H1 (cell line): ENCODE measurements around the gene UTP25.

Experiments
- CHD2 ChIP-seq: IDR thresholded peaks from 2 replicates; pipeline ENCODE4 v1.6.1; 2012; ENCODE audit warnings: low read length, improper control_type of control experiment
- CREB1 ChIP-seq: IDR thresholded peaks from 2 replicates; pipeline ENCODE4 v1.6.1; 2012; ENCODE audit warnings: inconsistent platforms
- CTCF ChIP-seq, 3 experiments: IDR thresholded peaks; 1 replicate in 2 of 3; 2 replicates in 1 of 3; pipeline versions ENCODE4 v1.5.1 to v1.6.1; 2011; ENCODE audit warnings: low read length in 3 of 3, mild to moderate bottlenecking in 3 of 3, inconsistent platforms in 2 of 3, low read depth in 1 of 3, moderate library complexity in 1 of 3; ENCODE audit not compliant: insufficient read depth in 1 of 3; ENCODE audit errors: control extremely low read depth in 1 of 3
- EZH2 ChIP-seq: fragments of 200-600 bp; sonication (generic); IDR thresholded peaks from 2 replicates; pipeline ENCODE4 v1.7.1; 2012; ENCODE audit warnings: low read depth, mild to moderate bottlenecking, moderate library complexity, low read length, inconsistent platforms; ENCODE audit not compliant: severe bottlenecking
- HDAC6 ChIP-seq: IDR thresholded peaks from one replicate; pipeline ENCODE4 v1.7.1; 2012; ENCODE audit warnings: low read depth, mild to moderate bottlenecking, inconsistent platforms, low read length, moderate library complexity
- JUN ChIP-seq: IDR thresholded peaks from 2 replicates; pipeline ENCODE4 v1.6.1; 2011; ENCODE audit warnings: low read depth, mild to moderate bottlenecking, improper control_type of control experiment, low read length
- KDM5A ChIP-seq: fragments of 200-600 bp; IDR thresholded peaks from 2 replicates; pipeline ENCODE4 v1.7.1; 2012; ENCODE audit warnings: mild to moderate bottlenecking, low read length, inconsistent platforms, mixed read lengths
- POLR2A ChIP-seq, 2 experiments: IDR thresholded peaks; 1 replicate in 1 of 2; 2 replicates in 1 of 2; pipeline ENCODE4 v1.6.1; 2011; ENCODE audit warnings: low read depth in 2 of 2, low read length in 2 of 2, mild to moderate bottlenecking in 2 of 2; ENCODE audit errors: control extremely low read depth in 1 of 2
- POLR2AphosphoS5 ChIP-seq: IDR thresholded peaks from 2 replicates; pipeline ENCODE4 v1.6.1; 2011; ENCODE audit warnings: low read depth, low read length
- RFX5 ChIP-seq: IDR thresholded peaks from 2 replicates; pipeline ENCODE4 v1.6.1; 2011; ENCODE audit warnings: low read depth, low read length, improper control_type of control experiment, borderline replicate concordance
- SRF ChIP-seq: IDR thresholded peaks from 2 replicates; pipeline ENCODE4 v1.6.1; 2011; ENCODE audit warnings: mild to moderate bottlenecking, low read depth, low read length, moderate library complexity
- TAF1 ChIP-seq: IDR thresholded peaks from 2 replicates; pipeline ENCODE4 v1.6.1; 2011; ENCODE audit warnings: mild to moderate bottlenecking, low read depth, low read length
- TEAD4 ChIP-seq: IDR thresholded peaks from 2 replicates; pipeline ENCODE4 v1.6.1; 2012; ENCODE audit warnings: low read depth, low read length, inconsistent platforms, mixed read lengths
- YY1 ChIP-seq: IDR thresholded peaks from 2 replicates; pipeline ENCODE4 v1.6.1; 2011; ENCODE audit warnings: low read depth, mild to moderate bottlenecking, low read length

- no peak for TF ChIP-seq YY1
- no peak for TF ChIP-seq HDAC6
- no peak for TF ChIP-seq TAF1
- TF ChIP-seq CHD2, result no peak
- TF ChIP-seq KDM5A, result no peak
- no peak for TF ChIP-seq JUN
- no peak for TF ChIP-seq TEAD4
- TF ChIP-seq CTCF (IDR thresholded peaks at IDR 0.05; ENCODE audit: control extremely low read depth in 1 of 3, insufficient read depth in 1 of 3, low read depth in 1 of 3, low read length in 3 of 3), result no peak
- no peak for TF ChIP-seq POLR2AphosphoS5
- TF ChIP-seq POLR2A (IDR thresholded peaks at IDR 0.05; ENCODE audit: control extremely low read depth in 1 of 2, low read depth in 2 of 2, low read length in 2 of 2), result no peak
- TF ChIP-seq EZH2, result no peak
- no peak for TF ChIP-seq RFX5
- no peak for TF ChIP-seq SRF
- no peak for TF ChIP-seq CREB1
These were observed 53.8 kb downstream of the UTP25 start for GRCh38 chr1:209881619-209882018.
